MG63 (cell line): Measurements from ENCODE around the gene PRR33. TPM values are rescaled to one million over a fixed set of nuclear protein-coding genes. Genes with fewer than 3 reads are reported as not detected.

Experiments used
- DNase-seq: peaks from one replicate; pipeline ENCODE4 v3.0.0-alpha.2; 2020
- H3K27me3 ChIP-seq: fragments of 250-450 bp; sonication (Bioruptor Pico); 2 replicates; pipeline ENCODE4 v1.5.1; 2020; ENCODE audit warnings: mild to moderate bottlenecking, moderate library complexity
- H3K36me3 ChIP-seq: fragments of 250-450 bp; sonication (Bioruptor Pico); 2 replicates; pipeline ENCODE4 v1.5.1; 2020; ENCODE audit warnings: mild to moderate bottlenecking, moderate library complexity
- H3K4me3 ChIP-seq: fragments of 250-450 bp; sonication (Bioruptor Pico); 2 replicates; pipeline ENCODE4 v1.5.1; 2020; ENCODE audit warnings: mild to moderate bottlenecking, moderate library complexity
- H3K9me3 ChIP-seq: fragments of 250-450 bp; sonication (Bioruptor Pico); 2 replicates; pipeline ENCODE4 v1.5.1; 2020; ENCODE audit warnings: mild to moderate bottlenecking, moderate library complexity
- total RNA-seq: library from RNA; depleted of rRNA; stranded (reverse); fragments of >200 nt; shearing (Covaris generic); gene quantifications from 2 replicates; pipeline ENCODE4 v1.2.3, GENCODE V29; 2014; ENCODE audit warnings: low replicate concordance

PRR33 gene
- total RNA-seq, 1 experiment from 2014 or later: not detected

DNA sequence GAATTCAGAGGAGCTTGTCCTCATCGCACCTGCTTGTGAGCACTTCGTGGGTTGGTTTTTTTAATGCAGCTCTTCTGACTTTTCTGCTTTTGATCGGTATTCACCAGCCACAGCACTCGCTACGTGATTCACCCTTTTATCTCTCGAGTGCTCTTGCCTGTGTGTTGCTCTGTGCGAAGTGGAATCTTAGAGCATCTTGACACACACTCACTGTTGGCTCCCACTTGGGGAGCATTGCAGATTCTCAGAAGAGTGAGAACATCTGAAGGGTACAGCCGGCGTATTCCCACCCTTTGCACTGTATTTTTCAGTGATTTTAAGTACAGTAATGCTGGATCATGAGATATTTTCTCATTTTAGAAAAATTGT, 38.8 kb upstream of the PRR33 start:
- Histone ChIP-seq H3K4me3 (no peak overlapping the region), H3K36me3 (no peaks in the 10 kb centered on the region)
- DNase-seq: no peak

DNA sequence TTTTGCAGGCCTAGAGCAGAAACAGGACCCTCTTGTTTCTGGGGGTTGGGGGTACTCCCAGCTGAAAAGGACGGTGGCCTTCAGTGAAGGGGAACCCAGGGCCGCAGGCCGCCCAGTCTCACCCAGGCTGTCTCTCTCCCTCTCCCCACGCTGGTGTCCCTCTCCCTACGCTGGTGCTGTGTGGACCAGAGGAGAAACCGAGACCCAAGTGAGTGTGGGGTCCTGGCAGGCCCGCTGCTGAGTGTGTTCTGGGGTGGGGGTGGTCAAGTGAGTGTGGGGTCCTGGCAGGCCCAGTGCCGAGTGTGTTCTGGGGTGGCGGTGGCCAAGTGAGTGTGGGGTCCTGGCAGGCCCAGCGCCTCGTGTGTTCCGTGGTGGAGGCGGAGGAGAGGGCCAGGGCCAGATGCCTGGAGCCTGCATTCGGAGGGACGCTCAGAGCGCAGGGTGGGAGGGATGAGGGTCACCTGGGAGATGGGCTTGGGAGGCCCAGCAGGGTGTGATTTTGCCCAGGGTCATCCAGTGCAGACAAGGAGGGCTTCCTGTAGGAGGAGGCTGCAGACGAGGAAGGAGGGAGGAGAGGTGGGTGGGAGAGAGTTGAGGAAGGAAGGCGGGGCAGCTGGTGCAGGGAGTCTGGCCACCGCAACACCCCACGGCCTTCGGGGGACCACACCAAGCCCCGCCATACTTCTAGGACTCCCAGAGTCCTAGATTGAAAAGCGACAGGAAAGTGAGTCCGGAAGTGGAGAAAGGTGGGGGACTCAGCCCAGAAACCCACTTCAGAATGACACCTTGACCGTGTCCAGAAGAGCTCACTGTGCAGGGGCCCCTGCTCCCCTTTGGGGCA, 38.1 kb upstream of the PRR33 start:
- Histone ChIP-seq H3K27me3 (no peaks in the 10 kb centered on the region), H3K36me3 (no peaks in the 10 kb centered on the region), H3K4me3 (no peak overlapping the region), H3K9me3 (no peaks in the 10 kb centered on the region)
- DNase-seq: no peak

More for the DNA sequence above, 38.8 kb upstream of the PRR33 start:
- no peaks in the 10 kb centered on the region for H3K9me3 ChIP-seq
- H3K27me3 ChIP-seq: no peaks in the 10 kb centered on the region

DNA sequence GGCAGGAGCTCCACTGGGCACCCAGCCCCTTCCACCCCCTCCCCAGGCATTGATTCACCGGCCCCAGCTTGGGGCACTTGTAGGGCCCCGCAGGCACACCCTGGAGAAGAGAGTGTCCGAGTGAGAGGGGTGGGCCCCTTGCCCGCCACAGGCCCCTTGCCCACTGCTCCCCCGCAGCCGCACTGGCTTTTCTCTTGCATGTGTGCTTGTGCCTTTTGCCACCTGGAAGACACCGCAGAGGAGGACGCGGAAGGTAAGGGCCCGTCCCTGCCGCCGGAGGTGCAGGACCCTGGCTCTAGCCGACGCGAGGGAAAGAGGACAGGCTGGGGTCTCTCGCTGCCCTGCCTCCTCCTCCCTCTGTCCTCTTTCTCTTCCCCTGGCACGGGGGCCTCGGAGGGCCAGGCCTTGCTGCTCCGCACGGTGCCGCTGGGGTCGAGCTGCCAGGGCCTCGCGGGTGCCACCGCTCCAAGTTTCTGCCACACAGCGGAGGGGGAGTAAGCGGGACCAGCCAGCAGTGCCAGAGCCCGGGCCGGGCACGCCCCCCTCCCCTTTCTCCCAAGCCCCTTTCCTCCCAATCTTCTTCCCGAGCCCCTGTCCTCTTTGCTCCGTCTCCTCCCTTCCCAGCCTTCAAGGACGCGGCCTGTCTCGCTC, 37.3 kb upstream of the PRR33 start:
- Histone ChIP-seq H3K9me3 (no peaks in the 10 kb centered on the region), H3K4me3 (no peak overlapping the region), H3K36me3 (no peaks in the 10 kb centered on the region), H3K27me3 (no peaks in the 10 kb centered on the region)
- no peak for DNase-seq

DNA sequence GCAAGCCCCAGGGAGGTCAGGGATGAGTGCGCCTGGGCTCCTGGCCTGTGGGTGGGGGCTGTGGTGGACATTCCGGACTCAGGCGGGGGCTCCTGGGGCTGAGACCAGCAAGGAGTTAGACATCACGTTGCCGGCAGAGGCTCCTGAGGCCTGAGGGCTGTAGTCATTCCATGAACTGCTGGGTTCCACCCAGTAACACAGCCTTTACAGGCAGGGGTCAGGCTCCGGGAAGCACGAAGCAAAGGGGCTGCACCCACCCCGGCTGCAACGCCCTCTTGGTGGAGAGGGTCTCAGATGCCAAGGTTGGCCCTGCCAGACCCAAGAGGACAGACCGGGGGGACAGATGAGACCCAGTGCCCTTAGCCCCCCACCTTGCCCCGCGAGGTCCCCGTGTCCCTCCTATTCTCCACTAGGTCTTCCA, 36.8 kb upstream of the PRR33 start:
- no peaks in the 10 kb centered on the region for H3K27me3 ChIP-seq
- H3K4me3 ChIP-seq: no peak overlapping the region
- no peak for DNase-seq
- no peaks in the 10 kb centered on the region for H3K36me3 ChIP-seq
- no peaks in the 10 kb centered on the region for H3K9me3 ChIP-seq

DNA sequence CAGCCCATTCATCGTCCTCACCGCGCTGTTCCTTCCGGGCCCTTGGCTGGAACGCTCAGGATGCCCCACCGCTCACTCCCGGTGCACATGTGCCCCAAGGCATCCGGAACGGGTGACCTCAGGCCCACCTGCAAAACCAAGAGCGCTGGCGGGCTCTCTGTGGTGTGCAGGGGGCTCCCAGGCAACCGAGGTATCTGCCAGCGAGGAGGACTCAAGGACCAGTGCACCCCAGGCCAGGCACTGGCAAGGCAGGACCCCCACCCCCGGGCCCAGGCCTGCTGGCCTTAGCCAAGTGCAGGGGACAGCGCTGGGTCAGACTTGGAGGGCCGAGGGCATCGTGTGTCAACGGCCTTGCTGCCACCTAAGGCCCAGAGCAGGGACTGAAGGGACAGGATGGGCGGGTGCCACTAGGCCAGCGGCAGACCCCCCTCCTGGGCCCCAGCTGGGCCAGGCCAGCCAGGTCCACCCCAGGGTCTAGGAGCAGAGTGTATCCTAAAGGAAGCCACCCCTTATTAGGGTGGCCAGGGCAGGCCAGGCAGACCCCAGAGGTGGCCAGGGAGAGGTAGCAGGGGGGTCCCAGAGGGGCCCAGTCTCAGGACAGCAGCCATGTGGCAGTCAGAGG, 36.3 kb upstream of the PRR33 start:
- no peak for DNase-seq
- no peaks in the 10 kb centered on the region for H3K9me3 ChIP-seq
- H3K36me3 ChIP-seq: no peaks in the 10 kb centered on the region
- no peaks in the 10 kb centered on the region for H3K27me3 ChIP-seq
- H3K4me3 ChIP-seq: no peak overlapping the region

DNA sequence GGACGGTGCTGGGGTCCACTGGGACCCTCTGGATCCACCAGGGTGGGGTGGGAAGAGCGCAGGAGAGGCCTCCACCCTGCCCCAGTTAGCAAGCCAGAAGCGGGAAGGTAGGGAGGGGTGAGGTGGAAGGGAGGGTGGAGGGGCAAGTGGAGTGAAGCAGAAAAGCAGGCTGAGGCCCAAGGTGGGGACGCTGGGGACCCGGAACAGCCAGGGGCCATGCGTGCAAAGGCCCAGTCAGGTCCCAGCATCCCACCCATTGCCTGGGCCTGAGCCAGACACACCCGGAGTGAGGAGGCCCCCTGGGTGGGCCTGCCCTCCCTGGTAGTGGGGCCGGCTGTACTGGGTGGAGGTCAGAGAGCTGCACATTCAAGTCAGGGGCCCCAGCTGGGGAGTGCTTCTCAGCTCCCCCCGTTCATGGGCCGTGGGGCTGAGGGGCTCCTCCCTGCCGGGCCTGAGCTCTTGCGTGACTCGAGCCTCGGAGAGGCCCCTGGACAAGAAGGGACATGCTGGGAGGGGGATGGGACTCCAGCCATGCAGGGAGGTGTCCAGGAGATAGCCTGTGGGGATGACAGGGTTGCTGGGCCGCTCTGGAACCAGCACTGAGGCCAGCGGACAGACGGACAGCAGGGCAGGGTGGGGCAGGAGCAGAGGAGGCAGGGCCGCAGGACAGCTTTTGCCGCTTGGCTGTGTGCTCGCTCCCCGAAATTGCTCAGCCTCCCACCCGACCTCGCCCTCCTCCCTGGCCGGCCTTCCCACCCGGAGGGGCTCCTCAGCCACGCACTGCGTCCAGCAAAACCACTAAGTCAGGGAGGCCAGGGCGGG, 35.5 kb upstream of the PRR33 start:
- no peak for DNase-seq

DNA sequence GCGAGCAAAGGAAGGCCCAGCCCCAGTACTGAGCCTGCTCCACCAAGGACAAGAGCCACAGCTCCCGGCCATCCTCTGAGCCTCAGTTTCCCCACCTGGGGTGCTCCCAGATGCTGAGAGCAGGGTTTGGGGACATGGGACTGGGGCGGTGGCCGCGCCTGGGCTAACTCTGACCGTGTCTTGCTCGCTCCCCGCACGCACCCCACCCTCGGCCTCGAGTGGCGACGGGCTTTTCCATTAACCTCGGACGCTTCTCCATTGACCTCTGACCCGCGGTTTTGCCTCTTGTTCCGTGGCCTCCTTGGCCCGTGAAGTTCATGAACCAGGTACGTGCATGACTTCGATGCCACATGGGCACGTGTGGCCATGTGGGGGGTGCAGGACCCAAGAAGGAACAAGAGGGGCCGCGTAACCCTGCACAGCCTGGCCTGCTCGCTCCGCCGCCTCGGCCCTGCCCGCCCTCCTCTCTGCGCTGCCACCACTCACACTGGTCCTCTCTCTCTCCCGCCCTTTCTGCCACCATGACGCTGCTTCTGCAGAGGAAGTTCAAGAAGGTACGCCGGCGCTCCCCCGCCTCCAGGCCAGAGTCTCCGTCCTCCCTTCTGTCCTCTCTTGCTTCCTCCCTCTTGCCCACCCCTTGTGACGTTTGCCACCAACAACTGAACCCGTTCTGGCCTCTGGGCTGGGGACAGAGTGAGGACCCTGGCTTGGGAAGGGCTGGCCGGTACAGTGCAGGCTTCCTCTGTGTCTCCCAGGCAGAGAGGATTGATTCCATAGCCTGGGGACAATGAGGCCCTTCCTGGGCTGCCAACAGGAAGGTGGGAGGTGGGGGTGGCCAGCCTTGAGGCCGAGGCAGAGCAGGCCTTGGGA, 34.7 kb upstream of the PRR33 start:
- H3K9me3 ChIP-seq: no peaks in the 10 kb centered on the region
- no peak for DNase-seq
- H3K36me3 ChIP-seq: no peaks in the 10 kb centered on the region

More for the DNA sequence above, 35.5 kb upstream of the PRR33 start:
- H3K9me3 ChIP-seq: no peaks in the 10 kb centered on the region
- no peaks in the 10 kb centered on the region for H3K36me3 ChIP-seq
- H3K27me3 ChIP-seq: no peaks in the 10 kb centered on the region
- no peak overlapping the region for H3K4me3 ChIP-seq

DNA sequence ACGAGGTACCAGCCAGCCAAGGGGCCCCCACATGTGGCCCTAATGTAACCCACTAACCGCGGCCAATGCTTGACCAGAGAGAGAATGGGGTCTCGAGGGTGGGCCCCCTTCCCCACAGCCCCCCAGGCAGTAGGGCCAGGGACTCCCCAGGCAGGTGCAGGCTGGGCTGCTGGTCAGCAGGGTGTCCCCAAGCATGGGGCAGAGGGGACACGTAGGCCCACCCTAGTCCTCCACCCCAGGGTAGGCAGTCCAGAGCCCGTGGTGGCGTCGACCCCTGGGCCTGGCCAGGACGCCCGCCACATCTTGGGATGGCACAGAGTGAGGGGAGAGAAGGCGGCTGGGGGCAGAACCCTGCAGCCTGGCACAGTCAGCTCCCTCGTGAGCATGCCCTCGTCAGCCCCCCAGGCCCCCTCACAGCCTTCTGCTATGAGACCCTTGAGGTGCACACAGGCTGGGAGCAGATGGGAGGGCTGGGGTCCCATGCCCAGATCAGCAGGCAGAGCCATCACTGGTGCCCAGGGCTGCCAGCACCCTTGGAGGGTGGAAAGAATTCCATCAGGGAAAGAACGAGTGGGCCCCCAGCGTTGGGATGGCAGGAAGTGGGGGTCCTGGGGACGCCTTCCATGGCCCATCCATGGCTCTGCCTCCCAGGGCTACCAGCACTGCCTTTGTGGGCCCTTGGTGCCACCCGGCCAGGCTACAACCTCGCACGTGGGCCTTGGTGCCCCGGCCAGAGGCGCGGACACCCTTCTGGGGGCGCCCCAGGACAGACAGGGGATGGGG, 33.9 kb upstream of the PRR33 start:
- DNase-seq: no peak
- Histone ChIP-seq H3K4me3 (no peak overlapping the region), H3K27me3 (no peaks in the 10 kb centered on the region), H3K9me3 (no peaks in the 10 kb centered on the region), H3K36me3 (no peaks in the 10 kb centered on the region)

More for the DNA sequence above, 34.7 kb upstream of the PRR33 start:
- Histone ChIP-seq H3K27me3 (no peaks in the 10 kb centered on the region), H3K4me3 (no peak overlapping the region)

DNA sequence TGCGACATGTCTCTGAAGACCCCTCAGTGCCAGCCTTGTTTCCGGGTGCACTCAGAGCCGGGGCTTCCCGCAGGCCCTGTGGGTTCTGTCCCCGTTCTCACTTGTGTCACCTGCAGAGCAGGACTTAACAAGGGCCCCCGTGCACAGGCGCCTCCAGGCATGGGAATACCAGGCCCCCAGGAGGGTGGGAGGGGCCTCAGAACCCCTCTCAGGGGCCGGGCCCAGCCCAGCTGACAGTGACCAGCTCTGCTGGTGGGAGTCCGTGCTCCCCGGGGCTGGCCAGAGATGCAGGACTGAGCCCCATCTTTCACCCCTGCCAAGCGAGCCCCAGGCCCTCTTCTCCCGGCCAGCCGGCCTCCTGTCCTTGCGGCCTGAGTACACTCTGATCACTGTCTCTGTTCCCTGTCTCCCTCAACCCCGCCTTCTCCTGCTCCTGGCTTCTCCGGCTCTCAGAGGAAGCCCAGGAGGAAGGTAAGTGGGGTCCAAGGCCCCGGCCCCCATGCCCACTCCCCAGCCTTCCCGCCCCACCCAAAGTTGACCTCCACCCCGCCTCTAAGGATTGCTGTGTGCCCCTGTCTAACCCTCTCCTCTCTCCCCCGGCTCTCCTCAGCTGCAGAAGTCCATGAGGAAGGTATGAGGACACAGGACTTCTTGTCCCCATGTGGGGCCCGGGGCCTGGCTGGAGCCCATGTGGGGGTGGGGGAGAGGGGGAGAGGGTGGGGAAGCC, 33.1 kb upstream of the PRR33 start:
- H3K4me3 ChIP-seq: no peak overlapping the region
- no peak for DNase-seq
- no peaks in the 10 kb centered on the region for H3K36me3 ChIP-seq
- H3K9me3 ChIP-seq: no peaks in the 10 kb centered on the region
- no peaks in the 10 kb centered on the region for H3K27me3 ChIP-seq

DNA sequence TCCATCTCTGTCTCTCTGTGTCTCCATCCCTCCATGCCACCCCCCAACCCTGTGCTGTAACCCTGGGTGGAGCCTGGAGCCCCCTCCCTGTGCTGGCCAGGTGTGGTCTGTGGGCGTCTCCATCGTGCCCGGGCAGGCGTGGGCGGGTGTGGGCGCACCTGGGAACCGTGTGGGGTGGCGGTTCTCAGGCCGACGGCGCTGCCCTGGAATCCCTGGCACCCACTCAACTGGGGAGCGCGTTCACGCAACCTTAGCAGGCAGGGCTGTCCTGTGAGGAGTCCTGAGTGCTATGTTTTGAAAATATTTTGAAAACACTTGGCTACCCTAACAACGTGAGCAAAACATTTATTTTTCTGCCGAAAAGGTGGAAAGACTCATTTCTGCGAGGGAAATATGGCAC, 32.5 kb upstream of the PRR33 start:
- no peaks in the 10 kb centered on the region for H3K9me3 ChIP-seq
- no peaks in the 10 kb centered on the region for H3K36me3 ChIP-seq
- no peaks in the 10 kb centered on the region for H3K27me3 ChIP-seq
- no peak for DNase-seq
- H3K4me3 ChIP-seq: no peak overlapping the region

DNA sequence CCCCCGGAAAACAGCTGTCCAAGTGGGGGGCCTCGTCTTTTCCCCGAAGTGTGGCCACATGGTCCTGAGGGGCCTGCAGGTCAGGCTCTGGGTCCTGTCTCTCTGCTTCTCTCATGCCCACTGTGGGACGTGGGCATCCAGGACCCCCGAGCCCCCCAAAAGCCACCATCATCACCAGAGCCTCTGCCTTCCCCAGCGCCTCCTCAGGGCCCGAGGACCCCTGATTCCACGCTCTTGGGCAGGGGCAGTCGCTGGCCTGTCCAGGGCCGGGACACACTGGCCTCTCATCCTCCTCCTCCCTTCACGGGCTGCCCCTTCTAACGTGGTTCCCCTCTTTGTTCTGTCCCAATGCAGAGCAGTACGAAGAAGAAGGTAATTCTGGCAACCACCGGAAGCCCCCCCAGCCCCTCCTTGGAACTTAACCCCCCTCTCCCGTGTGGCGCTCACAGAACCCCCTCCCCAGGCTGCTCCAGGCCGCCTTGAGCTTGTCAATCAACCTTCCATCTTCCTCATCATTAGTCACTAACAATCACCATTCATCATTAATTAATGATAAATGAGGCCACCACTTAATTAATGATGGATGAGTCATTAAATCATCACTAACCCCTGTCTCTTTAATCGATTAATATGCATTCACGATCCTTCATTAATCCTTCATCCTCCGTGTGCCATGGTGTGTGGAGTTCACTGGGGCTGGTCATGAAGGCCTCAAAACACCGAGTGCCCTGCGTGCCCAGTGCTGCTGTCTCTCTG, 31.7 kb upstream of the PRR33 start:
- no peak for DNase-seq
- Histone ChIP-seq H3K9me3 (no peaks in the 10 kb centered on the region), H3K27me3 (no peaks in the 10 kb centered on the region), H3K4me3 (no peak overlapping the region), H3K36me3 (no peaks in the 10 kb centered on the region)

DNA sequence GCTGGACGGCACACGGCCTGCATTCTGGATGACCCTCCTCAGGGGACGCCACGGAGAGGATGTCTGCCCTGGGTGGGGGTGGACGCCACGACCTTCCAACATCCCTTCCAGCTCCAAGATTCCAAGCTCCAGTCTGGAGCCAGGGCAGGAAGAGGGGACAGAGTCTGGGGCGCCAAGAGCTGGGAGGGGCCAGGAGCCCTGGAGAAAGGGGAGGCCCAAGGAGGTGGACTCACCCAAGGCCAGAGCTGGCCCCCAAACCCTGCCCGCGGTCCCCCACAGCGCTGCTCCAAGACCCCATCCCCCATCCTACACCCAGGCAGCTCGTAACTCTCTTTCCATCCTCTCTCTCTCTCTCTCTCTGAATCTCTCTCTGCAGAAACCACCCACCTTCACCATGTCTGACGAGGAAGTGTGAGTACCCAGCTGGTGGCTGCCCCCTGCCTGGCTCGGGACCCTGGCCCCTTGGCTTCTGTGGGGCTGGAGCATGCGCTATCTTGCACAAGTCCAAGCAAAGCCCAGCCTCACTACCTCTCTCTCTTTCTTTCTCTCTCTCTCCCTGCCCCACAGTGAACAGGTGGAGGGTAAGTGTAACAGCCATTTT, 30.9 kb upstream of the PRR33 start:
- Histone ChIP-seq H3K9me3 (no peaks in the 10 kb centered on the region), H3K36me3 (no peaks in the 10 kb centered on the region), H3K4me3 (no peak overlapping the region), H3K27me3 (no peaks in the 10 kb centered on the region)
- no peak for DNase-seq

DNA sequence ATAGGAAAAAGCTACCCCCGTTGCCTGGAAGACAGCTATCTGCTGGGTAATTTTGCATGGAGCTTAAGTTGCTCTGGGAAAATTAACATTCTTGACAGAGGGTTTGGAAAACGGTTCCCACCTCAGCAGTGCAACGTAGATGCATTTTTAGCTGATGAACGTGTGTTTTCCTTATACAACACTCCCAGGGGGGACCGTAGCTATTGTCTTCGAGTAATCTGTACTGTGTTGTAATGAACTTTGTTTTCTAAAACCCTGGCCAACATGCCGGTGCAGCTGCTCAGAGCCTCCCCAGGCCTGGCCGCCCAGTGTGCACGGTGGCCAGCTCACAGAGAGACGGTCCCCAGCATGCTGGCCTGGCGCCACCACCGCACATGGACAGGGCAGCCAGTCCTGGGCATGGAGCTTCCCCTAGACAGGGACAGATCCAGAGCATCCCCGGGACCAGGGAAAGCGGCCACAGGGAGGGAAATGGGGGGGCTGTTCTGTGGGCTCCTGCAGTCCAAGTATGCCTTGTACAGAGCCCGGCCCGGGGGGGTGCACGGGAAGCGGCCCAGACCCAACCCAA, 30.0 kb upstream of the PRR33 start:
- Histone ChIP-seq H3K9me3 (no peaks in the 10 kb centered on the region), H3K4me3 (no peak overlapping the region), H3K27me3 (no peaks in the 10 kb centered on the region), H3K36me3 (no peaks in the 10 kb centered on the region)
- DNase-seq: no peak
